CD4-positive, alpha-beta T cell treated with Interleukin-4 for 4 hours (primary cell): ENCODE data around the gene HM13.
"Not testable (repeated sequence)": the region's sequence is repeated elsewhere in the genome, so short reads cannot be mapped to it uniquely, and the experiment has no call there.

ENCODE experiments used
- DNase-seq: peaks from one replicate; pipeline ENCODE4 v3.0.0-alpha.2; 2020

Gene HM13

DNA sequence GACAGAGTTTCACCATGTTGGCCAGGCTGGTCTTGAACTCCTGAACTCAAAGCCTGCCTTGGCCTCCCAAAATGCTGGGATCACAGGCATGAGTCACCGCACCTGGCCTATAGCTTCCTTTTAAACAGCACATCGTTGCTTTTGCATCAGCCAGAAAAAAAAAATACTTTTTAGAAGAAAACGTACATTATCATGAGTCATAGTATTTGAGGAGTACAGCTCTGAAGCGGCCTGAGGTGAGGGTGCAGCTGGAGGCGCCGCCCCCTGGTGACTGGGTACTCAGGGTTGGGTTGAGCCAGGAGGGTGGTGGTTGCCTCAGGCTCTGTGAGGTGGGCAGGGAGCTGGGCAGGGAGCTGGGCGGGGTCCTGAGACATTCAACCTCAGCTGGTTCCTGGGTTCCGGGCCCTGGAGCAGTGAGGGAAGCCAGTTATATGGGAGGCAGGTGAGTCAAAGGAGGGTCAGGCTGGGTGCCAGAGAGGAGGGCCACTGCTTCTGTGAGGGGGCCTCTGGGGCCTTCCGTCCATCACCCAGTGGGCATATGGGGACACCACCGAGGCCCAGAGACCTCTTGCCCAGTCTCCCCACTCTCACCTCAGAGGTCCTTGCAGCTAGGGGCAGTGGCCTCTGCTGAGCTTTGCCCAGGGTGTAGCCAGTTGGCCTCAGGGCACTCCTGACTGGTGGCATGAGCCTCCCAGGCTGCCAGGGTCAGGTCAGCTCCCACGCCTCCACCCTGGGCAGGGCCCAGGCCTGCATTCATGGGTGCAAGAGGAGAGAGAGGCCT, 79.2 kb downstream of the HM13 start:
- no peak for DNase-seq

DNA sequence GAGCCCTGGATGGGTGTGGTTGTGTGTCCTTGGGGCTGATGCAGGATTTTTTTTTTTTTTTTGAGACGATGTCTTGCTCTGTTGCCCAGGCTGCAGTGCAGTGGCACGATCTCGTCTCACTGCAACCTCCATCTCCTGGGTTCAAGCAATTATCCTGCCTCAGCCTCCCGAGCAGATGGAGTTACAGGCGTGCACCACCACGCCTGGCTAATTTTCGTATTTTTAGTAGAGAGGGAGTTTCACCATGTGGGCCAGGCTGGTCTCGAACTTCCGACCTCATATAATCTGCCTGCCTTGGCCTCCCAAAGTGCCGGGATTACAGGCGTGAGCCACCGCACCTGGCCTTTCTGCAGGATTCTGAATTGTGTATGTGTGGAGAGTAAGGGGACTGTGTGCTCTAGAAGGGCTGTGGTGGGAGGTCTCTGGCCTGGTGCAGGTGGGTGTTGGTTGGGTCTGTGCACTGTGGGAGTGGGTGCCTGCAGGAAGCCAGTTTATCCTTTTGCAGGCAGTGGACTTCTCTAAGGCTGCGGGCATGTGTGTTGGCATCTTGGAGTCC, 79.8 kb downstream of the HM13 start:
- DNase-seq, result no peak

DNA sequence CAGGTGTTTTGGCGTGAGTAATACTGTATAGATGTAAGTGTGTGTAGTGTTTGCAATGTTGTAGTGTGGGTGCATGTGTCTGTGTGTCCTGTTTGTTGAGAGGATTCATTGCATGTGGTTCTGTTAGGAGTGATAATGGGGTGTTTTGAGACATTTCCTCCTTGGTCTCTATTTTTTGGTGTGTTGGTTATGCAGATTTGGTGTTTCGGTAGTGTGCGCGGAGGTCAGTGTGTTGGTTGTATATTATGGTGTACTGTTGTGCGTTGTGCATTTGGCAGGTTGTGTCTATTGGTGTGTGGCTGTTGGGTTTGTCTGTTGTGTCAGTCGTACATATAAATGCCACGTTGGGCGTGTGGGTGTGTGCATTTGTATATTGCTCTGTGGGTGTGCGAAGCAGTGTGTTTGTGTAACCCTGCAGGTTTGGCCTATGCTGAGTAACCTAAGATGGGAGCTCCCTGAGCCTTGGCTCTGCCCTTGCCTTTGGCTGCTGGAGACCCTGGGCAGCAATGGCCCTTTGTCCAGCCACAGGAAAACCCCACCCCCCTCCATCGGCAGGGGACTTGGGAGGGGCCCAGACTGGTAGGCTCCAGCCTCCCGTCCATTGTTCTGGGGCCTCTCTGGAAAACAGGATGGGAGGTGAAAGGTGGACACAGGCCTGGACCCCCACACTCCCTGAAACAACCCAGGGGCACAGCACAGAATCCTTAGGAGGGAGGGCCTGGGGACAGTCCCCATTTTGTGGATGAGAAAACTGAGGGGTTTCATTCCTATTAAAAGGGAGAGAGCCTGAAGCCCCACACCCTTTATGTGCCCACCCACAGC, 80.5 kb downstream of the HM13 start:
- no peak for DNase-seq

DNA sequence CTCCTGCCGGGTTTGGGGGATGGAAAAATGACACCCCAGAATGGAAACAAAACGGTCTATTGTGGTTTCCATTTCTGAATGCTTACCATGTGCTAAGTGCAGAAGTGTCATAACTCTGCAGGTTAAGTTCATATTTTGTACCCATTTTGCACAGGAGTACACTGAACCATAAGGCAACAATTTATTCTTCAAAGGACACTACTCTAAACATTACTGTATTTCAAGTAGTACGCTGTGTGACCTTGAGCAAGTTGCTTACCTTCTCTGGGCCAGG, 81.1 kb downstream of the HM13 start:
- no peak for DNase-seq

DNA sequence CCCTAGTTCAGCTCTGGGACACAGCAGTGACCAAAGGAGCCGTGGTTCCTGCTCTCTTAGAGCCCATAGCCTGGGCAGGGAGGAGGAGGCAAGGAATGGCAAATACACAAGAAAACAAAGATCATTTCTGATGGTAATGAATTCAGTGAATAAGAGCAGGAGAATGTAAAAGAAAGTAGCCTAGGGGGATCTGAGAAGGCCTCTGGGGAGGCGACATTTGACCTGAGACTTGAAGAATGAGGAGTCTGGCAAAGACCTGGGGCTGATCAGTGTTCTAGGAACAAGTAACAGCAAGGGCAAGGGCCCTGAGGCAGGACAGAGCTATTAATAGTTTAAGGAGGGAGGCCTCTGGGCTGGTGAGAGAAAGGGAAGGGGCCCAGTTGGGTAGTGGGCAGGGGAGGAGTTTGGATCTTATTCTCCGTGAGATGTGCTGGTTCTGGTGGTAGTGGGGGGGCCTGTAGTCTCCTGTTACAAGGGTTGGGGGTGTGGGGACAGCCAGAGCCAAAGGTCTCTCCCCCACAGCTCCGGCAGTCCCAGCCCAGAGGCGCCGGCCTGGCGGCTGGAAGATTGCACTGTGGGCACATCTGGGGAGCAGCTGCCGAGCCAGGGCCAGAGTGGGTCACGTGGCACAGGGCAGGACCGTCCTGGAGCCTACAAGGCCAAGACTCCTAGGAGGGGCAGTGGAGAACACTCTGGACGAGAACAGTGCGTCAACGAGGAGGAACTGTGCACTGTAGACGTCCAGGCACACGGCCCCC, 81.6 kb downstream of the HM13 start:
- no peak for DNase-seq

DNA sequence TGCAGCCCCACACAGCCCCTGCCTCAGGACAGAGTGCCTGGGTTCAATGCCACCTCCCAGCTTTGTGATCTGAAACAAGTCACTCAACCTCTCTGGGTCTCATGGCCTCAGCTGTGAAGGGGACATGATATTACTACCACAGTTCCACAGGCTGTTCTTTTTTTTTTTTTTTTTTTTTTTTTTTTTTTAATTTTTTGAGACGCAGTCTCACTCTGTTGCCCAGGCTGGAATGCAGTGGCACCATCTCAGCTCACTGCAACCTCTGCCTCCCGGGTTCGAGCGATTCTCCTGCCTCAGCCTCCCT, 82.1 kb downstream of the HM13 start:
- not testable (repeated sequence) for DNase-seq

DNA sequence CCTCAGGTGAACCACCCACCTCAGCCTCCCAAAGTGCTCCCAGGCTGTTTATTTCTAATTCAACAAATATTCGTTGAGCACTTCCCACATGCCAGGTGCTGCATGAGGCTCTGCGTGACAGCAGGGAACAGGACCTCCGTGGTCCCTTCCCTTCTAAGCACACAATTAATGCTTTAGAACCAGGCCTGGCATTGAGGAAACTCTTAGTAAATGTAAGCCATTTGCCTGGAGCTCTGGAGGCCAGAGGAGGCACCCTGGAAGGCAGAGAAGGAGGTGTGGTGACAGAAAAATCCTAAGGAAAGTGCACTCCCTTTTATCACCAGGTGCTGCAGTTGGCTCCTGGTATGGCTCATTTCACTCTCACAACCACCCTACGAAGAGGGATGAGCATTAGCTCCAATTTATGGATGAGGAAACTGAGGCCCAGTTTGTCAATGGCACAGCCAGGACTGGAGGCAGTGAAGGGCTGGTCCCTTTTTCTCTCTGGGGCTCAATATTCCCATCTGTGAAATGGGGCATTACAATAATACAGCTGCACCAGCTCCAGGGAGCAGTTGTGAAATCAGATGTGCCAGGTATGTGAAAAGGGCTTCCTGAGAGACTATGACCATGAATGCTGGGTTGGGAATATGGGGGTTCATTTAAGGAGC, 82.7 kb downstream of the HM13 start:
- DNase-seq, result no peak

DNA sequence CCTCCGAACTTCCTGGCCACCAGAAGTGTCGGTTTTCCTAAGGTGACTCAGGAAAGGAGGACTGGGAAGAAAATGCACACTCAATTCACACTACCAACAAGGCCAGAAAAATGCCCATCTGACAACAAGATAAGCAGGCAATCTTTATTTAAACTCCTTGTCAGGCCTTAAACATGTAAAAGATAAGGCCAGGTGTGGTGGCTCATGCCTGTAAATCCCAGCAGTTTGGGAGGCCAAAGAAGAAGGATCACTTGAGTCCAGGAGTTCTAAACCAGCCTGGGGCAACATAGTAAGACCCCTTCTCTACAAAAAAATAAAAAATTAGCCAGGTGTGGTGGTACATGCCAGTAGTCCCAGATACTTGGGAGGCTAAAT, 83.2 kb downstream of the HM13 start:
- DNase-seq, result no peak

DNA sequence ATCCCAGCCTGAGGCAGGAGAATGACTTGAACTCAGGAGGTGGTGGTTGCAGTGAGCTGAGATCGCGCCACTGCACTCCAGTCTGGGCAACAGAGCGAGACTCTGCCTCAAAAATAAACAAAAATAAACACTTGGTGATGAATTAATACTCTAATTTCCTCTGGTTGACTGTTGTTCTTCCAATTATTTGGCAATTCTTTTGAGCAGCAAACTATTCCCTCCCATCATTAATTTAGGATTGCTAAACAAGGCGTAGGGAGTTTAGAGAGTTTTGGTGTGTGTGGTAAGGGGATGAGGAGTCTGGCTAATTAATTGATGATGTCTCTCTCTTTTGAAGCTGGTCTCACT, 88.2 kb downstream of the HM13 start:
- no peak for DNase-seq

DNA sequence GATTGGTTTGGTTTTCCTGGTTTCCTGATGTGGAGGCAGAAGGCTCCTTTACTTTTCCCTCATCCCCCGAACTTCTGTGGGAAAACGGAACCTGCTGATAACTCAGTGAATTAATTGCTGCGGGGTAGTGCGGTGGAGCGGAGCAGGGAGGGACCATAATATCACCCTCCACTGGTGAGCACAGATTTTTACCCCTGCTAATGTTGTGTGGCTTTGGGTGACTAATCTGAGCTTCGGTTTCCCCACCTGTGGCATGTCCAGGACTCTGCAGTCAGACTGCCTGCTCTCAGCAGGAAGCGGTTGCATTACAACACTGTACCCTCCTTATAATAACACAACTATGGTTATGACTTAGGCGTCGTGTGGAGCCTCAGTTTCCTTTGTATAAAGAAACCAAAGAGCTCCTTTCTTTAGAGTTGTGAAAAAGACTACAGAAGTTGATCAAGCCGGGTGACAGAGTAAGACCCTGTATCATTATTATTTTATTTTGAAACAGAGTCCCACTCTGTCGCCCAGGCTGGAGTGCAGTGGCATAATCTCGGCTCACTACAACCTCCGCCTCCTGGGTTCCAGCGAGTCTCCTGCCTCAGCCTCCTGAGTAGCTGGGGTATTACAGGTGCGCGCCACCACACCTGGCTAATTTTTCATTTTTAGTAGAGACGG, 88.7 kb downstream of the HM13 start:
- DNase-seq, result peak; percentile 64

DNA sequence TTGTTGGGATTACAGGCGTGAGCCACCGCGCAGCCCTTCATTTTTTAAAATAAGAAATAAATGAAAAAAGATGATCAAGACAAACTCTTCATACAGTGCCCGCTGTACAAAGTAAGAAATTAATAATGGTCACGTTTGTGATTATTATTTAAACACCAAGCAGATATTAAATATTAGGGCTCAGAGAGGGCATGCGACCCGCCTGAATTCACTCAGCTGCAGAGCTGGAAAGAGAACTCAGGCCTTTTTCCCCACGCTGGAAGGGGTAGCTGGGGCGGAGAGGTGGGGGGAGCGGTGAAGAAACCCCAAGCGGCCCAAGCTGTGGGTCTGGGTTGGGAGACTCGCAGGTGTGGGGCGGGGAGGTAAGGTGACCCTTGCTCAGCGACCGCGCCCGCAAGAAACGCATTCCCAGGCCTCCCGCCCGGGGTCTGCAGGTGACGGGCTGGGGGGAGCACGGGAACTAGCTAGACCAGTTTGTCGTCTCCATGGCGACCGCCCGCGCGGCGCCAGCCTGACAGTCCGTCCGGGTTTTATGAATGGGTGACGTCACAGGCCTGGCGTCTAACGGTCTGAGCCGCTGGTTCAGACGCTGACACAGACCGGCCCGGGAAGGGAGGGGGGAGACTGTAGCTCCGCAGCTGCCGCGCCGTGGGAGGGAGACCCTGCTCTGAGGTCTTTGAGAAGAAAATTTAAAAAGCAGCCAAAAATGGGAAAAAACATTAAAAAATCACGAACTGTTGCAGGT, 89.8 kb downstream of the HM13 start:
- peak; percentile 80 for DNase-seq

DNA sequence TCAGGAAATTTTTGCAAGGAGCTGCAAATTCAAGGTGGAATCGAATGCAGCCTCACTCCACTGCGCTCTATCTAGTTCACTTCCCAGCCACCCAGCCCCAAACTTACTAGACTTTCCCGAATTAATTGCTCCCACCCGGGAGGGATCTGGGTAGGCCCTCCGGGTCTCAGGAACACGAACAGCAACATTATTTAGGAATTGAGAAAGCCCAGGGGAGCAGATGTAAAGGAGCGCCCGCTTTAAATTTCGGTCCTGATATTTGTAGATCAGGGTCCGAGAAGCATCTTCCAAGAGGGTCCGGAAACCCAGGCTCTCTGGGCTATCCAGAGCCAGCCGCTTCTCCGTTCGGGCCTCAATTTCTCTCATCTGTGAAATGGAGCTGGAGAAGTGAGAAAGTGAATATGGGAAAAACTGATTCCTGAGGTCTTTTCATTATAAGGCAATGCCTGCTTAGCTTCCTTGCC, 90.4 kb downstream of the HM13 start:
- no peak for DNase-seq

DNA sequence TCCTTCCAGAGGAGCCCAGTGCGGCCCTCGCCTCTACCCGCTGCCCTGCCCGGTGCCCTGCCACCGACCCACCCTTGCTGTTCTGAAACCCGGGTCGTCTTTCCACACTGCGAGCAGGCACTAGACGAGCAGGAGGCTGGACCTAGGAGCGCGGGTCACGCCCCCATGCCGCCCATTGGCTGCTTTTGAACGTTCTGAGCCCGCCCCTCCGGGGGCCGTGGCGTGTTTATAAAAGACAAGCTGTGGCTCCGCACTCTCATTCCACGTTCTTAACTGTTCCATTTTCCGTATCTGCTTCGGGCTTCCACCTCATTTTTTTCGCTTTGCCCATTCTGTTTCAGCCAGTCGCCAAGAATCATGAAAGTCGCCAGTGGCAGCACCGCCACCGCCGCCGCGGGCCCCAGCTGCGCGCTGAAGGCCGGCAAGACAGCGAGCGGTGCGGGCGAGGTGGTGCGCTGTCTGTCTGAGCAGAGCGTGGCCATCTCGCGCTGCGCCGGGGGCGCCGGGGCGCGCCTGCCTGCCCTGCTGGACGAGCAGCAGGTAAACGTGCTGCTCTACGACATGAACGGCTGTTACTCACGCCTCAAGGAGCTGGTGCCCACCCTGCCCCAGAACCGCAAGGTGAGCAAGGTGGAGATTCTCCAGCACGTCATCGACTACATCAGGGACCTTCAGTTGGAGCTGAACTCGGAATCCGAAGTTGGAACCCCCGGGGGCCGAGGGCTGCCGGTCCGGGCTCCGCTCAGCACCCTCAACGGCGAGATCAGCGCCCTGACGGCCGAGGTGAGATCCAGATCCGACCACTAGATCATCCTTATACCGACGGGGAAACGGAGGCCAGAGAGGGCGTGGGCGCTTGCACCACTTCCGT, 91.0 kb downstream of the HM13 start, which contains the start of gene ID1:
Gene ID1 (plus strand): TSS at position 259 of the 871 bp plus-strand sequence. CDS start 99 bp downstream, at position 358.
- DNase-seq, result peak; percentile 82

DNA sequence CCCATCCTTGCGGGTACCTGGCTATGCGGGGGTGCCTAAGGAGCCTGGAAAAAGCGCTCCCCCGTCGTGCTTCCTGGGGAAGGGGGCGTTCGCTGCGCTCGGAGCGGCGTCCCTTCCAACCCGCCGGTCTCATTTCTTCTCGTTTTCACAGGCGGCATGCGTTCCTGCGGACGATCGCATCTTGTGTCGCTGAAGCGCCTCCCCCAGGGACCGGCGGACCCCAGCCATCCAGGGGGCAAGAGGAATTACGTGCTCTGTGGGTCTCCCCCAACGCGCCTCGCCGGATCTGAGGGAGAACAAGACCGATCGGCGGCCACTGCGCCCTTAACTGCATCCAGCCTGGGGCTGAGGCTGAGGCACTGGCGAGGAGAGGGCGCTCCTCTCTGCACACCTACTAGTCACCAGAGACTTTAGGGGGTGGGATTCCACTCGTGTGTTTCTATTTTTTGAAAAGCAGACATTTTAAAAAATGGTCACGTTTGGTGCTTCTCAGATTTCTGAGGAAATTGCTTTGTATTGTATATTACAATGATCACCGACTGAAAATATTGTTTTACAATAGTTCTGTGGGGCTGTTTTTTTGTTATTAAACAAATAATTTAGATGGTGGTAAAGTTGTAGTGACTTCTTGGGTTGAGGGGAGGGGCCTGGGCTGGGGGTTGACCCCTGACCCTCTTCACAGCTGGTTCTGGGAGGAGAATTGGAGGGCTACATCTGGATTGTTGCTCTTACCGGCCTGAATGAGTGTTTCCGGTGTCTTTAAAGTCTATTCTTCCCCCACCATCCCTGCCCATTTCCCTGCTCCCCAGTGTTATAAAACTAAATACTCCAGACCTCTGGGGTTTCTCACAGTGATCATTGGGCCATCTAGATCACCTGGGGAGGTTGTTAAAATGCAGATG, 91.9 kb downstream of the HM13 start:
- no peak for DNase-seq

DNA sequence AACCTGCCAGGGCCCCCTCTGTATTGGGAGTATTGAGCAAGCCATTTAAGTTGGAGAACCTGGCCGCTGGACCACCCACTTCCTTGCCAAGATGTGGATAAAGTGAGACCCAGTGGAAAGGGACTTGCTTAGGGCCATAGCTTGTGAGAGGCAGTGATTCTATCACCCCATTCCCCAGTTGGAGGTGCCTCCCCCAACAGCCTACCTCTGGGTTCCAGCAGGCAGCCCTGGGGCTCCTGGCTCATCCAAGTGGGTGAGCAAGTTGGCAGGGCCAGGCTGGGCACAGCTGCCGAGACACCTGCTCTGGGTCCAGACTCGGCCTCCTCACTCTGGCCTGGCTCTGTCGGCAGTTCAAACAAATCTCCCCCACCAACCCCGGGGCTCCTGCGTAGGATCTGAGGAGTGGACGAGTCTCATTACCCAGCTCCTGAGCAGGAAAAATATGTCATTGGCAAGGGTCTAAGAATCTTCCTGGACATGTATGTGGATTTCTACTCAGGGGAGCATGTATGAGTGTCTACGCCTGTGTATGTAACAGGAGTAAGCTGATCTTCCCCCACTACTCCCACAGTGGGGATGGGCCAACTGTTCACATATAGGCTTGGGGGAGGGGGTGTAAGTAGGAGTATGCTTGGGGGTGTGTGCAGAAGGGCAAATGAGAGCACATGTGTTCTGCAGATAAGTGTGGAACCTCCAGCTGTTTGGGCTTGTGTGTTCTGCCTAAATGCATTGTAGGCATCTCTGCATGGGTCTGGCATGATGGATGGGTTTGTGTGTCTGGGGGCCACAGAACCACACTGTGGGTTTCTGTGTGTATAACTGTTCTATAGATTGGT, 92.8 kb downstream of the HM13 start:
- no peak for DNase-seq

DNA sequence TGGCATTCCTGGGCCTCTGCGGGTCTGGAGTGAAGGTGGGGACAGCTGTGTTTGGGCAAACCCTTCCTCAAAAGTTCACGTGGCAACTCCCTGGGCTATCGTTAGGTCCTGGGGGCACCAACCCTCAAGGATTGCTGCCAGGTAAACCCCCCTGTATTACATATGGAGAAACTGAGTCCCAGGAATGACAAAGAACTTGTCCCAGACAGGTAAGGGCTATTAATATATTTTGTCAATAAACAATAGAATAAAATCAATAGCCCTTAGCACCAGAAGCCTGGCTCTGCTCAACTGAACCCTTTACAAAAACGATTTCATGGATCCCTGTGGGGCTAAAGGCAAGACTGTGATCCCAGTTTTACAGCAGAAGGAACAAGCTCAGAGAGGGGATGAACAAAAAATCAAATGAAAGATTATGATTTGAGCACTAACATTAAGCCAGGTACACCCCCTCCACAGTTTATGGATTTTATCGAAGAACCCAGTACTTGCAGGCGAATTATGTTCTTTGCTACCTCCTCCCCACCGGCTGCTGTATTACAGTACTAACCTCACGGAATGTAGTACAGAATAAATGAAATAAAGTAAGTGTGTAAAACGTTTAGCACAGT, 93.5 kb downstream of the HM13 start:
- DNase-seq, result no peak

DNA sequence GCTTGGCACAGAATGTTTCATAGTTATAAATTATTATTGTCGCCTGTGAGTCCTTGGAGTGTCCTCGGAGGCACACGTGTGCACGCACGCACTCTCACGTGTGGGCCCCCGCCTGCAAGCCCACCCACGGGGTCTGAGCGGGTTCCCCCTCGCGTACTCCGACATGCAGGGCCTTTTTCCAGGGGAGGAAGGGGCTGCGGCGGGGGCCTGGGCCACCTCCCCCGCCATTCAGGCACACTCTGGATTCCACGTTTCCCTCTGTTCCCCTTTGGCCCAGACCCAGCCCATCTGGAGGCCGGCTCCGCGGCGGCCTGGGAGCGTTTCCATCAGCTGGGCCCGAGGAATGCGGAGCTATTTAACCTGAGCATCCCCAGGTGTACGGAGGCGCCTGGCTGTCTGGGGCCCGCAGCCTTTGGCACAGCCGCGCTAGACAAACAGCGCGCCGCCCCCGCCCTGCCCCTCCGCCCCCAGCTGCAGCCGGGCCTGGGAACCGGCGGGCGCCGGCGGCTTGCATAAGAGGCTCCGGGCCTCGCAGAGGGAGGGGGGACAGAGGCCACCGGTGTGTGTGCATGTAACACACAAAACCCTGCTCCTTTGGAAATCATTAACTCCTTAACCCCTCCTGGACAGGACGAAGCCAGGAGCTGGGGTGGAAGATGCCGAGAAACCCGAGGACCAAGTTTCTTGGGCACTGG, 94.2 kb downstream of the HM13 start:
- DNase-seq, result no peak

DNA sequence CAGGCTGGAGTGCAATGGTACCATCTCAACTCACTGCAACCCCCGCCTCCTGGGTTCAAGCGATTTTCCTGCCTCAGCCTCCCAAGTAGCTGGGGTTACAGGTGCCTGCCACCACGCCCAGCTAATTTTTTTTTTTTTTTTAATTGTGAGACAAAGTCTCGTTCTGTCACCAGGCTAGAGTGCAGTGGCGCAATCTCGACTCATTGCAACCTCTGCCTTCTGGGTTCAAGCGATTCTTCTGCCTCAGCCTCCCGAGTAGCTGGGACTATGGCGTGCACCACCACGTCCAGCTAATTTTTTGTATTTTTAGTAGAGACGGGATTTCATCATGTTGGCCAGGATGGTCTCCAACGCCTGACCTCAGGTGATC, 98.0 kb downstream of the HM13 start:
- not testable (repeated sequence) for DNase-seq
